ENCODE data around the gene GANC. TPM values are rescaled to one million over a fixed set of nuclear protein-coding genes. Genes with fewer than 3 reads are reported as not detected.

GANC gene
- polyA plus RNA-seq, 2 donors = 11.9 to 14.1 TPM

GRCh38 chr15:42401544-42402454 lies 128.8 kb downstream of the GANC start:
- Histone ChIP-seq H3K4me3 (ENCODE audit: low read depth in 1 of 2, low read length in 2 of 2) (no peak overlapping the region), H3K27me3 (ENCODE audit: control insufficient read depth in 1 of 2, insufficient read depth in 2 of 2, low read length in 2 of 2) (no peaks in the 10 kb centered on the region), H3K36me3 (ENCODE audit: control insufficient read depth in 2 of 2, insufficient read depth in 2 of 2, low read length in 1 of 2) (peaks cover 0 to 20% of the 10 kb centered on the region in 2 donors), H3K27ac (ENCODE audit: low read depth in 2 of 2, low read length in 1 of 2) (no peak overlapping the region), H3K4me1 (ENCODE audit: control insufficient read depth in 2 of 2, insufficient read depth in 2 of 2, low read length in 1 of 2) (no peaks in the 10 kb centered on the region), H3K9me3 (ENCODE audit: control insufficient read depth in 2 of 2, insufficient read depth in 1 of 2, low read depth in 1 of 2, low read length in 1 of 2) (no peaks in the 10 kb centered on the region)
- 86% methylated on average over 24 of the region's 24 CpGs for WGBS, 2 donors

GRCh38 chr15:42402455-42403205 lies 129.6 kb downstream of the GANC start:
- H3K9me3 ChIP-seq (ENCODE audit: control insufficient read depth in 2 of 2, insufficient read depth in 1 of 2, low read depth in 1 of 2, low read length in 1 of 2) = no peaks in the 10 kb centered on the region
- H3K27me3 ChIP-seq (ENCODE audit: control insufficient read depth in 1 of 2, insufficient read depth in 2 of 2, low read length in 2 of 2) = no peaks in the 10 kb centered on the region
- no peak overlapping the region for H3K4me3 ChIP-seq (ENCODE audit: low read depth in 1 of 2, low read length in 2 of 2)
- 88 to 91% methylated on average over 15 of the region's 15 CpGs for WGBS, 2 donors
- peaks cover 0 to 18% of the 10 kb centered on the region in 2 donors for H3K36me3 ChIP-seq (ENCODE audit: control insufficient read depth in 2 of 2, insufficient read depth in 2 of 2, low read length in 1 of 2)
- no peak overlapping the region for H3K27ac ChIP-seq (ENCODE audit: low read depth in 2 of 2, low read length in 1 of 2)
- no peaks in the 10 kb centered on the region for H3K4me1 ChIP-seq (ENCODE audit: control insufficient read depth in 2 of 2, insufficient read depth in 2 of 2, low read length in 1 of 2)

GRCh38 chr15:42403389-42403788 lies 130.4 kb downstream of the GANC start:
- no peaks in the 10 kb centered on the region for H3K27me3 ChIP-seq (ENCODE audit: control insufficient read depth in 1 of 2, insufficient read depth in 2 of 2, low read length in 2 of 2)
- no peaks in the 10 kb centered on the region for H3K9me3 ChIP-seq (ENCODE audit: control insufficient read depth in 2 of 2, insufficient read depth in 1 of 2, low read depth in 1 of 2, low read length in 1 of 2)
- H3K36me3 ChIP-seq (ENCODE audit: control insufficient read depth in 2 of 2, insufficient read depth in 2 of 2, low read length in 1 of 2) = peaks cover 0 to 18% of the 10 kb centered on the region in 2 donors
- H3K4me3 ChIP-seq (ENCODE audit: low read depth in 1 of 2, low read length in 2 of 2) = no peak overlapping the region
- WGBS, 2 donors = 91 to 95% methylated on average over 7 of the region's 7 CpGs
- no peak overlapping the region for H3K27ac ChIP-seq (ENCODE audit: low read depth in 2 of 2, low read length in 1 of 2)
- no peaks in the 10 kb centered on the region for H3K4me1 ChIP-seq (ENCODE audit: control insufficient read depth in 2 of 2, insufficient read depth in 2 of 2, low read length in 1 of 2)

- Histone ChIP-seq H3K27me3 (ENCODE audit: control insufficient read depth in 1 of 2, insufficient read depth in 2 of 2, low read length in 2 of 2) (no peaks in the 10 kb centered on the region), H3K4me3 (ENCODE audit: low read depth in 1 of 2, low read length in 2 of 2) (no peak overlapping the region), H3K36me3 (ENCODE audit: control insufficient read depth in 2 of 2, insufficient read depth in 2 of 2, low read length in 1 of 2) (peaks cover 0 to 18% of the 10 kb centered on the region in 2 donors), H3K27ac (ENCODE audit: low read depth in 2 of 2, low read length in 1 of 2) (no peak overlapping the region), H3K4me1 (ENCODE audit: control insufficient read depth in 2 of 2, insufficient read depth in 2 of 2, low read length in 1 of 2) (no peaks in the 10 kb centered on the region), H3K9me3 (ENCODE audit: control insufficient read depth in 2 of 2, insufficient read depth in 1 of 2, low read depth in 1 of 2, low read length in 1 of 2) (no peaks in the 10 kb centered on the region)
- WGBS, 2 donors = 82 to 83% methylated on average over 12 of the region's 12 CpGs
These were observed 131.6 kb downstream of the GANC start for GRCh38 chr15:42404461-42405235.

GRCh38 chr15:42405863-42406482 lies 133.0 kb downstream of the GANC start:
- no peaks in the 10 kb centered on the region for H3K27me3 ChIP-seq (ENCODE audit: control insufficient read depth in 1 of 2, insufficient read depth in 2 of 2, low read length in 2 of 2)
- no peaks in the 10 kb centered on the region for H3K9me3 ChIP-seq (ENCODE audit: control insufficient read depth in 2 of 2, insufficient read depth in 1 of 2, low read depth in 1 of 2, low read length in 1 of 2)
- H3K27ac ChIP-seq (ENCODE audit: low read depth in 2 of 2, low read length in 1 of 2) = no peak overlapping the region
- H3K4me3 ChIP-seq (ENCODE audit: low read depth in 1 of 2, low read length in 2 of 2) = no peak overlapping the region
- no peaks in the 10 kb centered on the region for H3K4me1 ChIP-seq (ENCODE audit: control insufficient read depth in 2 of 2, insufficient read depth in 2 of 2, low read length in 1 of 2)
- 35 to 63% methylated on average over 6 of the region's 6 CpGs for WGBS, 2 donors
- H3K36me3 ChIP-seq (ENCODE audit: control insufficient read depth in 2 of 2, insufficient read depth in 2 of 2, low read length in 1 of 2) = peaks cover 0 to 26% of the 10 kb centered on the region in 2 donors

Other genes starting within 250 kb of the GANC start
- 1 to 10 TPM; 1.0 to 4.5 TPM for gene PLA2G4D, start 178.6 kb upstream of the GANC start, polyA plus RNA-seq
- gene PLA2G4F, start 116.6 kb upstream of the GANC start, polyA plus RNA-seq = 10 to 100 TPM; 12.9 to 21.8 TPM
- 10 to 100 TPM; 20.7 to 31.7 TPM for gene VPS39, start 64.9 kb upstream of the GANC start, polyA plus RNA-seq
- 10 to 100 TPM; 23.9 to 39.6 TPM for gene TMEM87A, start 232 bp downstream of the GANC start, polyA plus RNA-seq
- gene CAPN3, start 86.3 kb downstream of the GANC start, polyA plus RNA-seq = 10 to 100 TPM in 1 of 2 donors, 1 to 10 TPM in 1; 7.4 to 25.8 TPM
- gene ZNF106, start 217.9 kb downstream of the GANC start, polyA plus RNA-seq = 1 to 10 TPM; 6.0 to 6.6 TPM
- gene SNAP23, start 222.4 kb downstream of the GANC start, polyA plus RNA-seq = 10 to 100 TPM; 22.5 to 30.3 TPM

All from esophagus (tissue), 2 donors.